NCI-H128 (cell line): Measurements from ENCODE around the gene SLC41A1.
"Not testable (repeated sequence)": the region's sequence is repeated elsewhere in the genome, so short reads cannot be mapped to it uniquely, and the experiment has no call there.

Experiments
- DNase-seq: peaks from one replicate; lab custom pipeline; 2025; ENCODE audit not compliant: unreplicated experiment; lab: John Stamatoyannopoulos, UW

Gene SLC41A1

GRCh38 chr1:205812878-205813754, at the start of gene SLC41A1:
TSS of gene SLC41A1 (minus strand) at chr1:205813198. CDS start at chr1:205810441, 2,757 bp downstream.
- peak; percentile 87 for DNase-seq

DNA sequence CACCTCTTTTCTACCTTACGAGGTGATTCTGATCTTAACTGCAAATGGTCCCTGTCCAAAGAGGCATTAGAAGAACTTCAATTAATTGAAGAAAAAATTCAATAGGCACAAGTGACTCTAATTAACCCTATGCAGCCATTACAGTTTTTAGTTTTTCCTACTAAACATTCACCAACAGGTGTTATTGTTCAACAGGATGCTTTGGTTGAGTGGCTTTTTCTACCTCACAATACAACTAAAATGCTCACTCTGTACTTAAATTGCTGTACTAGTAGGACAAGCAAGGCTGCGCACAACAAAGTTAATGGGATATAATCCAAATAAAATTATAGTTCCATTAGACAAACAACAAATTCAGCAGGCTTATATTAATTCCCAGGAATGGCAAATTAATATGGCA, 48.5 kb upstream of the SLC41A1 start:
- no peak for DNase-seq

DNA sequence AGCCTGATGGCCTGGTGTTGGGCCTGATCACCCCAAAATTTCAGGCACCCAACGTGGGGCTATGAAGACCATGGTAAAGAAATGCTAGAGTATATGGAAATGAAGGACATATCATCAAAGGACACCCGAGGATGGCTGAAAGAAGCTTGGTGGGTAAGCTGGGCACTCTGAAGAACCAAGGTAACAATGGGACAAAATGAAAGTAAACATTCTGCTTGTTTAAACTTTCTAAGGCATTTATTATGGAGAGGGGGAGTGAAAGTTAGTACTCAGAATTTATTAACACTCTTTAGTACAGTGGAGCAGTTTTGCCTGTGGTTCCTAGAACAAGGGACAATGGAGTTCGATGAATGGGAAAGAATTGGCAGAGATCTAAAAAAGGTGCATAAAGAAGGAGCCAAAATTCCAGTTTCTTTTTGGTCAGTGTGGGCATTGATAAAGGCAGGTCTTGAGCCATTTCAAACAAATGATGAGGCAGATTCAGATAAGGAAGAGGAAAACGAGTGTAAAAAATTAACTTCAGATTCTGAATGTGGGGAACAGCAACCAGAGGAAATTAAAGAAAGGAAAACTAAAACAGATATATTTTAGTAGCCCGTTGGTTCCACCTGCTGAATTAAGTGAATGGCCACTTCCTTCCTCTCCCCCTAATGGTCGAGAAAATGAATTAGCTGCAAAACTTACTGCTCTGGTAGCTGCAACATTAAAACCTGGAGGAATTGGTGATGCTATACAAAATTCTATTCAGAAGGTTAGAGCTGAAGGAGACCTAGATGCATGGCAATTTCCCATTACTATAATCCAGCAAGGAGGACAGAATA, 45.4 kb upstream of the SLC41A1 start:
- DNase-seq, result no peak

DNA sequence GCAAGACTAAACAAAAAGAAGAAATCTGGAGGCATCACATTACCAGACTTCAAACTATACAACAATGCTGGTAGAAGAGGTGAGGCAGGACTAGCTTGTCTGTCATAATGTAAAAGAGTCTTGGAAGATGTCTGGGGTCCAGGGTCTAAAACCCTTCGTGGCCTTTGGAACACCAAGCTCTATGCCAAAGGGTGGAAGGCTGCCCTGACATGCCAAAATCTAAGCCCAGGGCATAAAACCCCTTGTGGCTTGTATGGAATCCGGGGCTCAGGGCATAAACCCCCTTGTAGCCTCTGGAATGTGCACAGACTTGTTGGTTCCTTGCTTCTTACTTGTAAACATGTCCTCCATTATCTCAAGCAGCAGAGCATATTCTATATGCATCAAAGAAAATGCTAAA, 44.5 kb upstream of the SLC41A1 start:
- not testable (repeated sequence) for DNase-seq

DNA sequence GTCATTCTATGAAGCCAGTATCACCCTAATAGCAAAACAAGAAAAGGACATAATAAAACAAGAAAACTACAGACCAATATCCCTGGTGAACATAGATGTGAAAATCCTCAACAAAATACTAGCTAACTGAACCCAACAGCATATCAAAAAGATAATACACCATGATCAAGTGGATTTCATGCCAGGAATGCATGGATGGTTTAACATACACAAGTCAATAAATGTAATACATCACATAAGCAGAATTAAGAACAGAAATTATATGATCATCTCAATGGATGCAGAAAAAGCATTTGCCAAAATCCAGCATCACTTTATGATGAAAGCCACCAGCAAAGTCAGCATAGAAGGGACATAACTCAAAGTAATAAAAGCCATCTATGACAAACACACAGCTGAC, 43.4 kb upstream of the SLC41A1 start:
- no peak for DNase-seq

GRCh38 chr1:205852969-205853368, 40.0 kb upstream of the SLC41A1 start:
- no peak for DNase-seq

DNA sequence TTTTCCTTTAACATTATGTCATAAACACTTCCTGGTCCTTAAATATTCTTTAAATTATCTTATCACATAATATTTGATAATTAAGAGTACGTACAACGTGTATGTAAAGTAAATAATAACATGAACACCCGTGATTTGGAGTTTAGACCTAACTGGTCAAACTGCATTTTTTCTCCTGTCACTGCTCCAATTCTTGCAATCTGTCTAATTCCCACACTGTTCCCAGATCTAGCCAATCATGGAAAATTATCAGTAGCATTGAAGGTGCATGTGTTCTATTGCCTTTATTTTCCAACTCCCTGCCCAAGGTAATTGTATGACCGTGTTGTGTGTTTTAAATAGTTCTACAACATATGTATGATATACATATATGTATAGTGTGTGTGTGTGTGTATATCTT, 39.0 kb upstream of the SLC41A1 start:
- DNase-seq, result no peak

DNA sequence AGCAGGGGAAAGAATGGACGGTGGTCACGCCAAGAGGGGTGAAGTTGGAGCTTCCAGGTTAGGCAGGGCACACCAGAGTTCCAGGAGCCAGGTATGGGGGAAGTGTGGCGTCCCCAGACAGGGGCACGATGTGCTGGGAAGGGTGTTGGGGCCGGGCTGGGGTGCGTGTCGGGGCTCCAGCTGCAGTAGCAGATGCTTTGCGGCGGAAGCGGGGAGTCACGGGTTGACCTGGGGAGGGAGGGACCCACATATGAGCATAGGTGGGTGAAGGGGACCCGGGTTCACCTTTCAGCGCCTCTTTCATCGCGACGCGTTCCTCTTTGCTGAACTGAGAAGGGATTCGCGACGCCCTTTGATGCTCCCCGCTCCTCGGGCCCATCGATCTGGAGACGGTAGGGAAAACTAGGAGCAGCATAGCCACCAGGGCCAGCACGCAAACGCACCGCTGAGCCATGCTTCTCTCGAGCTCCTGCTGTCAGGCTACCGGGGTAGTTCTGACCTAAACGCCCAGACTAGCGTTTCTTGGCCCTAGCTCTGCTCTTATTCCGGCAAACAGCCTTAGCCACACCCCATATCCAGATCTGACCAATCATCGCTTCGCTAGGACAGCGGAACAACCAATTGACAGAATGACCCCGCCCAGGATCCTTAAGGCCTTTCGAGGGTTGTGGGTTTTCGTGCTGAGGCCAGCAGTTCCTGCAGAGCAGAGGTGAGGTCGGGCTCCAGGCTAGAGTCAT, 36.8 kb upstream of the SLC41A1 start, which contains the start of gene PM20D1:
TSS of gene PM20D1 (minus strand) at position 514 of the 737 bp plus-strand sequence. CDS start at position 454, 60 bp downstream.
- DNase-seq, result no peak

DNA sequence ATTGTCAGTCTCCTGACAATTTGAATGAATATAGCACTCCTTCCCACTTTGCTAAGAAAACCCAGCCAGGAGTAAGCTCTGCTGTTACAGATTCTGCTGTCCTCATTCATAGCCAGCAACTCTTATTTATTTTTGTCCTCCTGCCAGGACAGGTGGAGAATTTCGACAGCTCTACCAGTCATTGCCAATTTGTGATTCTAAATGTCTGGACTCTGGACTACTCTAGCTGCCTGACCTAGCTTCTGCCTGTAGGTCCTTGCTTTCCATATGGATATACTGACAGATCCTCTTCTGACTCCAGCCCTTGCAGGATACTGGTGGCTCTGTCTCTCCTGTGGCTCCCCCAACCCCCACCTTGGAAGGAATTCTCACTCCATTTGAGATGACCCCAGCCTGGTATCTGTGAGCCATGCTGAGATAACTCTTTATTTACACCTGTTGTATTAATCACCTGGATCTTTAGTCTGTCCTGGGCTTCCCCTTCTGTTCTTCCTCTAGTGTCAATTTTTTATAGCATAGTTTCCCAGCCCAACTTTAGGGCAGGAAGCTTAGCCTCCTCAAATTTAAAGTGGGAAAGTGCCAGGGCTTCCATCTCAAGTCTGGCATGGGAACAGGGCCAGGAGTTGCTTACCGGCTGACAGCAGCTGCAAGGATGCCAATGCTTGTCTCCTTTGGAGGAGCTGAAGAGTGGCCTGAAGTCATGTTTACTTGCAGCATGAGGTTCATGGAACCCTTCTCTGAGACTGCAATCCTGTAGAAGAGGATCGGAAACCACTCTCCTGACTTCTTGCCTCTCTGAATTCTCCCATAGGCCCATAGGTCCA, 30.2 kb upstream of the SLC41A1 start:
- DNase-seq, result no peak

DNA sequence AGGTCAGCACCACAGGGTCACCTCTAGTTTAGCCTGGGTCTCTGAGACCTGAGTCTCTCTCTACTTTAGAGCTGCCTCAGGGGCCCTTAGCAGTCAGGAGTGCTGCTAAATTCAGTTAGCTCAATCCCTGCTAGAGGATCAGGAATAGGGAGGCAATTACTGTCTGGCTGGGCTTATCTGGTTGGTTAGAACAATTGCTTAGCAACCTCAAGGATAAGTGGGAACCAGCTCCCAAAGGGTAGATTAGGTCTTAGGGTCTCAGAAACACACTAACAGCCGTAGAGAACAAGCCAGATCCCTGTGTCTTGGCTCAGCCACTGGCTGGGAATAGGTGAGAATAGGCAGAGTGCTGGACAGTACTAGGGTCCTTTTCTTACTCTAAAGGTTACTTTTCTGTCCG, 29.2 kb upstream of the SLC41A1 start:
- no peak for DNase-seq

DNA sequence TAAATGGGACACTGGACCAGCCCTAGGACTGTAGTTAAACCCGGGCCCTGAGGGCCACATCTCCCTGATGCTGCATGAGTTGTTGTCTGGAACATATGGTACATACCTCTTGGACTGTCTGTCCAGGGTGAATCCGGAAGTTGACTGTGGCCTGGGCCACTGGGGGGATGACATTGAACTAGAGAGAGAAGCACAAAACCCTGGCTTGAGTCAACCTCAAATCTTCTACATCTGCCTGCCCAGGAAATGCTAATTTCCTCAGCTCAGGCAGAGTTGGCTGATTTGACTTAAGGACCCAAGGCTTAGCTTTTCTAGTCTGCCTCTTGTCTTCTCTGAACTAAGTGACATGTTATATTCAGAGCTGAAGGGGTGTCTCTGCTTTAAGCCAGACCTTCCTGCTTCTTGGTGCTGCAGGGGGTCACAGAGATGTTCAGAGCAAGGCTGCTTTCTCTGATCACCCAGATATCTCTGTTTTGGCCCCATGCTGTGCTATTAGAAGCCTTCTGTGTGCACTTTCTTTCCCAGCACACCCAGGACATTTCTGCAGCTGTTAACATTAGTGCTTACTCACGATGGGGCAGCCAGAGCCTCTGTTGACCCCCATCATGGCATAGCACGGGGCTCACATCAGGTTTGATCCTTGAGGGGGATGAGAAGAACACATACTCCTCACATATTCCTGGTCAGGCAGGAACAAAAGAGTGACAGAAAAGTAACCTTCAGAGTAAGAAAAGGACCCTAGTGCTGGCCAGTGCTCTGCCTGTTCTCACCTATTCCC, 27.3 kb upstream of the SLC41A1 start:
- no peak for DNase-seq

- DNase-seq, result no peak
These were observed 24.5 kb upstream of the SLC41A1 start for GRCh38 chr1:205837382-205837970.

- DNase-seq, result no peak
These were observed 21.8 kb upstream of the SLC41A1 start for GRCh38 chr1:205834751-205835150.

GRCh38 chr1:205832326-205832751, 19.3 kb upstream of the SLC41A1 start:
- no peak for DNase-seq

DNA sequence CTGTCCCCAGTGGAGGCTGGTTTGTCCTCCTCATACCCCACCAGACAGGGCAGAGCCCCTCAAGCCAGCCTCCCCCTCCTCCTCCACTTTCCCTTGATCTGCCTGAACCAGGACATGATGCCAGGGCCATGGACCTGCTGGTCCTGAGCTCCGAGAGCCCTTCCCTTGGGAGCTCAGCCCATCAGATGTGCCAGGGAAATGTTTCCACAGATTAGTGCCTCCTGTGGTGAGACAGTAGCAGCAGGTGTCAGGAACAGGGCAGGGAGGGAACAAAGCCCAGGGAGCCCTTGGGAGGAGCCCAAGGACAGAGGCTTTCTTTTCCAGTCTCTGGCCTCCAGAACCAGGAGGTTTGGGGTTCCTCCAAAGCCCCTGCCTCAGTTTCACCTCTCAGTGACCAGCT, 14.6 kb upstream of the SLC41A1 start:
- DNase-seq, result no peak

DNA sequence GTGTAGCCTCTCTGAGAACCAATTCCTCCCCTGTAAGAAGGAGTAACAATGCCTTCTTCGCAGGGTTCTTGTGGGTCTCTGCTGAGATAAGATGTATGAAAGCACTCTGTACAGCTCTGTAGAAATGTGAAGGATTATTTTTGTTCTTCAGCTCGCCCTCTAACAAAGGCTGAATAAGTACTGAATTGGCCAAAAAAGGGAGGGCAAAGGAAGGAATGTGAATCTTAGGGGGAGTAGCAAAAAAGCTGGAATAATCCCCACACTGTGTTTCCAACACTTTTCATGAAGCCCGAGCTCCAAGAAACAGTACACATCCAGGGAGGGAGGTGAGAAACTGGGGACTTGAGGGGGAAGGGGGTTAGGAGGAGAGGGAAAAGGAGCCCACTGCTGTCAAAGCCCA, 14.0 kb upstream of the SLC41A1 start:
- DNase-seq, result no peak

DNA sequence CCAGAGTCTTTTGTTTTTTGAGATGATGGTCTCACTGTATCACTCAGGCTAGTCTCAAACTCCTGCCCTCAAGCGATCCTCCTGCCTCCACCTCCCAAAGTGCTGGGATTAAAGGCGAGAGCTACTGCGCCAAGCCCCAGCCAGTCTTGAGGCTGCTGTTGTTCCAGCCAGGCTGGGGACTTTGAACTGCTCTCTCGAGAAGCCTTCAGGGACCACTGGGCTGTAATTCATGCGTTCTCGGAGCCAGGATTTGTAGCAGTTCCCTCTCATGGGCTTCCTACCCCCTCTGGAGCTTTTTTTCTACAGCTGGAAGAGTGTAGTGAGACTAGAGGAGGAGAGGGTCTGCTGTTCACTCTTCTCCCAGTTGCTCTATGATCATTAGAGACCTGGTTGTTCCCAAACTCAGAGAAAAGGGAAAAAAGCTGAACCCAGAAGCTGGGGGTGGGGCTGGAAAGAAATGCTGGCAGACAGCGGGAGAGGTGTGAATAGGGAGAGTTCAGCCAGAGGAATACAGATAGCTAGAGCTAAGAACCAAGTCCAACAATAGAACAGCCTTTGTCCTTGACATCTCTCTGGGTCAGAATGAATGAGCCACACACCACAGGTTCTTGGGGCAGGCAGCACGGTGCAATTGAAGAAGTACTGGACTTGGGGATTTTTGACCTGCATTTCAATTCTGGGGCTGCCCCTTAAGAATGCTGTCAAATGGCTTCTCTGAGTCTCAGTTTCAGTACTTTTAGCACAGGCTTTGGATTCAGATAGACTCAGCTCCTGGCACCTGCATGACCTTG, 13.2 kb upstream of the SLC41A1 start:
- no peak for DNase-seq

- no peak for DNase-seq
These were observed 11.2 kb upstream of the SLC41A1 start for GRCh38 chr1:205824180-205824579.
